Keratinocyte (primary cell): ENCODE results near the gene KIFC1. TPM values are rescaled to one million over a fixed set of nuclear protein-coding genes. Genes with fewer than 3 reads are reported as not detected.

Experiments used
- DNase-seq: peaks from one replicate; pipeline ENCODE4 v3.0.0-alpha.2; 2011; ENCODE audit warnings: low read depth, missing footprints, low spot score
- FAIRE-seq: peaks from 2 replicates; lab custom pipeline; 2011; peaks lifted over from hg19 to GRCh38; lab: Jason Lieb, UNC
- H2AFZ ChIP-seq: 2 replicates; pipeline ENCODE4 v1.6.0; 2012; ENCODE audit warnings: low read length, control low read depth, inconsistent platforms; ENCODE audit not compliant: control insufficient read depth
- H3K27ac ChIP-seq: 2 replicates; pipeline ENCODE4 v1.5.1; 2011; ENCODE audit warnings: low read length; ENCODE audit not compliant: control insufficient read depth, insufficient read depth
- H3K27me3 ChIP-seq: 3 replicates; pipeline ENCODE4 v1.6.0; 2011; ENCODE audit warnings: low read length; ENCODE audit not compliant: control insufficient read depth, insufficient read depth; ENCODE audit errors: extremely low read depth
- H3K36me3 ChIP-seq, 2 experiments: 2 replicates in 1 of 2; 3 replicates in 1 of 2; pipeline ENCODE4 v1.5.1; 2011; ENCODE audit warnings: low read length in 2 of 2, mild to moderate bottlenecking in 1 of 2; ENCODE audit not compliant: control insufficient read depth in 2 of 2, insufficient read depth in 2 of 2; ENCODE audit errors: extremely low read depth in 1 of 2
- H3K4me1 ChIP-seq: 3 replicates; pipeline ENCODE4 v1.5.1; 2011; ENCODE audit warnings: low read length; ENCODE audit not compliant: control insufficient read depth, insufficient read depth; ENCODE audit errors: extremely low read depth
- H3K4me2 ChIP-seq: 3 replicates; pipeline ENCODE4 v1.6.0; 2011; ENCODE audit warnings: low read depth, low read length; ENCODE audit not compliant: control insufficient read depth, insufficient read depth; ENCODE audit errors: extremely low read depth
- H3K4me3 ChIP-seq, 3 experiments: fragments of 200-600 bp in 1 of 3; sonication (generic) in 1 of 3; 2 replicates in 2 of 3; 3 replicates in 1 of 3; pipeline ENCODE4 v1.5.1; 2011 to 2016; ENCODE audit warnings: low read length in 3 of 3, mild to moderate bottlenecking in 3 of 3, control low read depth in 2 of 3, inconsistent platforms in 1 of 3, low read depth in 1 of 3, mixed read lengths in 1 of 3, mixed run types in 1 of 3, moderate library complexity in 1 of 3; ENCODE audit not compliant: control insufficient read depth in 2 of 3, insufficient read depth in 2 of 3; ENCODE audit errors: extremely low read depth in 1 of 3
- H3K79me2 ChIP-seq: 2 replicates; pipeline ENCODE4 v1.6.0; 2012; ENCODE audit warnings: low read length; ENCODE audit not compliant: control insufficient read depth, insufficient read depth
- H3K9ac ChIP-seq: 3 replicates; pipeline ENCODE4 v1.6.0; 2011; ENCODE audit warnings: low read length; ENCODE audit not compliant: control insufficient read depth, insufficient read depth; ENCODE audit errors: extremely low read depth
- H3K9me1 ChIP-seq: 3 replicates; pipeline ENCODE4 v1.6.0; 2011; ENCODE audit warnings: low read length; ENCODE audit not compliant: control insufficient read depth, insufficient read depth; ENCODE audit errors: extremely low read depth
- H3K9me3 ChIP-seq: 2 replicates; pipeline ENCODE4 v1.5.1; 2012; ENCODE audit warnings: low read depth, low read length; ENCODE audit not compliant: control insufficient read depth
- H4K20me1 ChIP-seq: 3 replicates; pipeline ENCODE4 v1.6.0; 2011; ENCODE audit warnings: low read length; ENCODE audit not compliant: control insufficient read depth, insufficient read depth; ENCODE audit errors: extremely low read depth
- CTCF ChIP-seq, 3 experiments: IDR thresholded peaks in 1 of 3; conservative IDR thresholded peaks in 1 of 3; optimal IDR thresholded peaks in 1 of 3; 2 replicates in 2 of 3; 3 replicates in 1 of 3; pipeline versions ENCODE3 to v1.5.1; 2011; ENCODE audit warnings: low read length in 3 of 3, mild to moderate bottlenecking in 3 of 3, moderate library complexity in 2 of 3, control low read depth in 1 of 3, inconsistent platforms in 1 of 3; ENCODE audit not compliant: insufficient read depth in 2 of 3; ENCODE audit errors: extremely low read depth in 1 of 3
- EZH2 ChIP-seq: IDR thresholded peaks from one replicate; pipeline ENCODE4 v1.6.1; 2012; ENCODE audit warnings: inconsistent platforms, mild to moderate bottlenecking, low read length, moderate library complexity
- dilution Hi-C: fragments of 300-500 bp; cut with MboI; formaldehyde crosslinking; loops from one replicate; pipeline ENCODE4 v1.7.0; 2020; ENCODE audit warnings: low sequenced_read_pairs; ENCODE audit not compliant: extremely low pct_ligation_motif_present
- polyA plus RNA-seq, 5 experiments: library from polyadenylated mRNA; depleted of rRNA in 3 of 5; stranded (reverse) in 3 of 5; stranded (forward) in 1 of 5; unstranded in 1 of 5; fragments of >200 nt; gene quantifications; 1 replicate in 1 of 5; 2 replicates in 3 of 5; 3 replicates in 1 of 5; pipeline versions ENCODE4 v1.2.1 to v1.2.3, GENCODE V29; 2011 to 2012; ENCODE audit warnings: missing spikeins in 2 of 5, low read depth in 1 of 5, low replicate concordance in 1 of 5

KIFC1 gene
- polyA plus RNA-seq, 1 donor (not counting 4 experiments of a cell fraction or from before 2014, with no cell fraction given) = 20.0 TPM

DNA sequence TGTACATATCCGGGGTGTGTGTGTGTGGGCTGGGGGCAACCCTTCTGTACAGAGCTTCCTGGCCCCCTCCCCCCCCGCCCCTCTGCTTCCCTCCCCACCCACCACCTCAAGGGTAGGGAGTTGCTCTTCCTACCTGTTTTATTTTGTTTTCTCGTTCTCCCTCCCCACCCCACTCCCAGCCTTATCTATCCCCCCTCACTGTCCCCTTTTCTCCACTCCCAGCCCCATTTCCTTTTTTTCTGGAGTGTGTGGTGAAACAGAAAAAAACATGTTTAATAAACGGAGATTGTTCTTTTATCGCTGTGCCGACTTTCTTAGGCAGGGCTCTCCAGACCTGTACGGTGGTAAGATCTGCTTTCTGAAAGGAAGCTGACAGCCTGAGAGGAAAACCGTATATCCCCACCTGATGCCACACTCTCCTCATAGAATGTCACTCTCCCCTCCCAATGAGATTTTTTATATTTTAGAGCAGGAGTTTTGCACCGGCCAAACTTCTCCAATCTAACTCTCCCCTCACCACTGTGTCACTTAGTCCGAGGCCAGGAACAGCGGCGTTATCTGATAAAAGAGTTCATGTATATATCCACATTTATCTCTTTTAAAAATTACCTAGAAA, 61.9 kb downstream of the KIFC1 start:
- dilution Hi-C loops = no loop called here
- H3K4me3 ChIP-seq = peak overlapping the region; percentile 67 to 93 (median 91)
- peaks cover 5% of the 10 kb centered on the region for H3K4me1 ChIP-seq
- H2AFZ ChIP-seq = no peak overlapping the region
- H3K27ac ChIP-seq = peak overlapping the region; percentile 68
- no peak for DNase-seq
- no peaks in the 10 kb centered on the region for H3K9me3 ChIP-seq
- H3K9ac ChIP-seq = peak overlapping the region; percentile 84
- no peak for FAIRE-seq
- H3K27me3 ChIP-seq = no peaks in the 10 kb centered on the region
- peak overlapping the region; percentile 81 for H3K4me2 ChIP-seq
- no peaks in the 10 kb centered on the region for H4K20me1 ChIP-seq
- peaks cover 18% of the 10 kb centered on the region for H3K79me2 ChIP-seq
- TF ChIP-seq CTCF (optimal IDR thresholded peaks at IDR 0.05 in 1 of 3, IDR thresholded peaks at IDR 0.05 in 1 of 3, conservative IDR thresholded peaks at IDR 0.05 in 1 of 3; ENCODE audit: extremely low read depth in 1 of 3, insufficient read depth in 2 of 3, low read length in 3 of 3) (no peak), EZH2 (no peak)
- H3K36me3 ChIP-seq = peaks cover 6 to 10% of the 10 kb centered on the region in 2 experiments
- peaks cover 2% of the 10 kb centered on the region for H3K9me1 ChIP-seq

DNA sequence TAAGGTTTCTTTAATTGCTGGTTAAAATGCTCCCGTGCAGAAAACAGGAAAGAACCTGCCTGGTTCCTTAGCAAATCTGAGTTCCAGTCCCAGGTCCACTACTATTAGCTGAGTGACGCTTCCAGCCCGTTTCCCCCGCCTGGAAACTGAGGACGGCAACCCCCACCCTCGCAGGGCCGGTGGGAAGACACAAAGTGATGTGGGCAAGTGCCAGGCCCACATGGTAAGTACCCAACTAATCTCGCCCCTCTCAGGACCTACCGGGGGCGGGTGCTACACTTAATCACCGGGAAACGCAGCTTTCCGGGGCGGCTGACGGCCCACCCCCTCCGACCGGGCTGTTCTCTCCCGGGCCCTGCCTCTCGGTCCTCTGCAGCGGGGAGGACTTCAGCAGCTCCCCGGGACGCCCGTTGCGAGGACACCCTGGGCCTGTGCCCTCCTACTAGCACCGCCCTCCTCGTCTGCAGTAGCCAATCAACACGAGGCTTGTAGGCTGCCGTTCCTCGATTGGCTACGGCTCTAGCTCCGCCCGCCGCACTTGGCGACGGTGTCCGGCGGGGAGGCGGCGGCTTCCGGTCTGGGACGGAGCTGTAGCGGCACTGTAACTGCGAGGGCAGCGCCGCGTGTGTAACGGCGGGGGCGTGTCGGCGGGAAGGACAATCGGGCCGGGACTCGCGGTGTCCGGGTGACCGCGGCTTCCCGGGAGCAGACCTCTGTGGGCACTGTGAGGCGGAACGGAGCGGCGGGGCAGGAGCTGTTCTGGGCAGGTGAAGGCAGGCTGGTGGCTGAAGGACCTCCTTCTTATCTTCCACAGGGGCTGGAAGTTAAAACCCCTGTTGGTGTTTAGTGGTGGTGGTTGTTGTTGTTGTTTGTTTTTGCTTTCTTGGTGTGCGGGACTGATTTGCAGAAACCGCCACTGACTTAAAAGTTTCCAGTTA, 62.7 kb downstream of the KIFC1 start, which contains the start of gene ZBTB9:
Gene ZBTB9, plus strand, starts transcription at position 568 of the 938 bp plus-strand sequence. CDS start 525 bp downstream, outside the sequence.
- H3K4me3 ChIP-seq = peak within 1 kb of the TSS; percentile 67 to 93 (median 91)
- dilution Hi-C loops = no loop called here
- H3K9me1 ChIP-seq = peaks cover 2% of the 10 kb centered on the region
- peak within 1 kb of the TSS; percentile 89 for H2AFZ ChIP-seq
- DNase-seq (peak; percentile 81), FAIRE-seq (peak; percentile 36)
- H3K36me3 ChIP-seq = peaks cover 3 to 10% of the 10 kb centered on the region in 2 experiments
- peaks cover 18% of the 10 kb centered on the region for H3K79me2 ChIP-seq
- TF ChIP-seq EZH2 (no peak), CTCF (optimal IDR thresholded peaks at IDR 0.05 in 1 of 3, IDR thresholded peaks at IDR 0.05 in 1 of 3, conservative IDR thresholded peaks at IDR 0.05 in 1 of 3; ENCODE audit: extremely low read depth in 1 of 3, insufficient read depth in 2 of 3, low read length in 3 of 3) (no peak)
- H3K27ac ChIP-seq = peak within 1 kb of the TSS; percentile 68
- H3K9me3 ChIP-seq = no peaks in the 10 kb centered on the region
- H3K4me1 ChIP-seq = peaks cover 5% of the 10 kb centered on the region
- peak within 1 kb of the TSS; percentile 84 for H3K9ac ChIP-seq
- peak within 1 kb of the TSS; percentile 97 for H3K4me2 ChIP-seq
- no peaks in the 10 kb centered on the region for H4K20me1 ChIP-seq
- no peaks in the 10 kb centered on the region for H3K27me3 ChIP-seq
